ENCODE data around the gene SEL1L.
"Not testable (repeated sequence)": the region's sequence is repeated elsewhere in the genome, so short reads cannot be mapped to it uniquely, and the experiment has no call there.

The SEL1L gene

DNA sequence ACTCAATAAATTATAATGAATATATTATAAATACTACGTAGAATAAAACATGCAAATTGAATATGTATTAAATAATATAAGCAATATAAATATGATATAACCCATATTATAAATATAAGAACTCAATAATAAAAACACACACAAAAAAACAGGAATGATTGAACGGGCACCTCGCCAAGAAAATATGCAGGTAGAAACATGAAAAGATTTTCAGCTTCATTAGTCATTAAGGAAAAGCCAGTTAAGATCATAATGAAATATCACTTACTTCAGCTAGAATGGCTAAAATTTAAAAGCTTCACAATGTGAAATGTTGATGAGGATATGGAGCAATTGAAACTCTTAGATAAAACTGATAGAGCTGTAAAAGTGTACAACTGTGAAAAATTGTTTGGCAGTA lies 17.8 kb upstream of the SEL1L start:
- Histone ChIP-seq H3K27ac (ENCODE audit: low read depth, low read length) (no peak overlapping the region), H2AFZ (ENCODE audit: low read depth, low read length, severe bottlenecking) (no peak overlapping the region), H3K4me3 (ENCODE audit: insufficient read depth, low read length, poor library complexity, severe bottlenecking) (no peak overlapping the region), H3K9me3 (ENCODE audit: insufficient read depth, low read length) (no peaks in the 10 kb centered on the region), H3K4me2 (ENCODE audit: low read depth, low read length, poor library complexity, severe bottlenecking) (no peak overlapping the region), H3F3A (ENCODE audit: insufficient read depth) (no peaks in the 10 kb centered on the region), H3K9ac (ENCODE audit: low read length) (no peak overlapping the region), H3K79me2 (ENCODE audit: insufficient read depth, low read length) (no peaks in the 10 kb centered on the region), H3K9me2 (replicated peaks; ENCODE audit: insufficient read depth, low read length) (no peaks in the 10 kb centered on the region), H4K20me1 (ENCODE audit: low read depth, low read length) (no peaks in the 10 kb centered on the region), H3K36me3 (ENCODE audit: low read length) (no peaks in the 10 kb centered on the region), H3K27me3 (ENCODE audit: low read length) (no peaks in the 10 kb centered on the region)
- TF ChIP-seq, protein P1, sequence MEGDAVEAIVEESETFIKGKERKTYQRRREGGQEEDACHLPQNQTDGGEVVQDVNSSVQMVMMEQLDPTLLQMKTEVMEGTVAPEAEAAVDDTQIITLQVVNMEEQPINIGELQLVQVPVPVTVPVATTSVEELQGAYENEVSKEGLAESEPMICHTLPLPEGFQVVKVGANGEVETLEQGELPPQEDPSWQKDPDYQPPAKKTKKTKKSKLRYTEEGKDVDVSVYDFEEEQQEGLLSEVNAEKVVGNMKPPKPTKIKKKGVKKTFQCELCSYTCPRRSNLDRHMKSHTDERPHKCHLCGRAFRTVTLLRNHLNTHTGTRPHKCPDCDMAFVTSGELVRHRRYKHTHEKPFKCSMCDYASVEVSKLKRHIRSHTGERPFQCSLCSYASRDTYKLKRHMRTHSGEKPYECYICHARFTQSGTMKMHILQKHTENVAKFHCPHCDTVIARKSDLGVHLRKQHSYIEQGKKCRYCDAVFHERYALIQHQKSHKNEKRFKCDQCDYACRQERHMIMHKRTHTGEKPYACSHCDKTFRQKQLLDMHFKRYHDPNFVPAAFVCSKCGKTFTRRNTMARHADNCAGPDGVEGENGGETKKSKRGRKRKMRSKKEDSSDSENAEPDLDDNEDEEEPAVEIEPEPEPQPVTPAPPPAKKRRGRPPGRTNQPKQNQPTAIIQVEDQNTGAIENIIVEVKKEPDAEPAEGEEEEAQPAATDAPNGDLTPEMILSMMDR (IDR thresholded peaks at IDR 0.05; ENCODE audit: insufficient read depth, low read length, poor library complexity, severe bottlenecking) = no peak
- TF ChIP-seq EZH2phosphoT487 (conservative IDR thresholded peaks at IDR 0.05; ENCODE audit: low read length) = no peak

DNA sequence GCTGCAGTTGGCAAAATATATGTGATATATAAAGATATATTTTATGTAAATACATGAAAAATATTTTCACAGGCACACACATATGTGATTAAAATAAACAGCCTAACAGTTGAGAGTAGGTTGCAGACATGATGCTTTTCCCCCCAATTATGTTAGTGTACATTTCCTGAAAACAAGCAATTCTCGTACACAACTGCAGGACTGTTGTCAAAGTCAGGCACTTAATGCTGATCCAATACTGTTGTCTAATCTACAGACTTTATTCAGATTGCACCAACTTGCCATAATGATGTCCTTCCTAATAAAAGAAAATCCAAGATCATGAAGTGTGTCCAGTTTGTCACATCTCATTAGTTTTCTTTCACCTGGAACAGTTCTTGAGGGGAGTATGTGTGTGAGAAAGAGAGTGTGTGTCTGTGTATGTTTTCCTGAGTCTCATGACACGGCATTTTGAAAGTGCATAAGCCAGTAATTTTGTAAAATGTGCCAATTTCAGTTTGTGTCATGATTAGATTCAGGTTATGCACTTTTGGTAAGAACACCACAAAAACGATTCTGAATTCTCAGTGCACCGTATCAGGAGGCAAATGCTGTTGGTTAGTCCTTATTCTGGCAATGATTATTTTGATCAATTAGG lies 16.5 kb upstream of the SEL1L start:
- Histone ChIP-seq H3F3A (ENCODE audit: insufficient read depth) (no peaks in the 10 kb centered on the region), H3K79me2 (ENCODE audit: insufficient read depth, low read length) (no peaks in the 10 kb centered on the region), H3K4me3 (ENCODE audit: insufficient read depth, low read length, poor library complexity, severe bottlenecking) (no peak overlapping the region), H3K9me2 (replicated peaks; ENCODE audit: insufficient read depth, low read length) (no peaks in the 10 kb centered on the region), H3K9ac (ENCODE audit: low read length) (no peak overlapping the region), H3K9me3 (ENCODE audit: insufficient read depth, low read length) (no peaks in the 10 kb centered on the region), H3K36me3 (ENCODE audit: low read length) (no peaks in the 10 kb centered on the region), H4K20me1 (ENCODE audit: low read depth, low read length) (no peaks in the 10 kb centered on the region), H2AFZ (ENCODE audit: low read depth, low read length, severe bottlenecking) (no peak overlapping the region), H3K27me3 (ENCODE audit: low read length) (no peaks in the 10 kb centered on the region), H3K27ac (ENCODE audit: low read depth, low read length) (no peak overlapping the region), H3K4me2 (ENCODE audit: low read depth, low read length, poor library complexity, severe bottlenecking) (no peak overlapping the region)
- TF ChIP-seq, protein P1 (IDR thresholded peaks at IDR 0.05; ENCODE audit: insufficient read depth, low read length, poor library complexity, severe bottlenecking) = no peak
- no peak for TF ChIP-seq EZH2phosphoT487 (conservative IDR thresholded peaks at IDR 0.05; ENCODE audit: low read length)

DNA sequence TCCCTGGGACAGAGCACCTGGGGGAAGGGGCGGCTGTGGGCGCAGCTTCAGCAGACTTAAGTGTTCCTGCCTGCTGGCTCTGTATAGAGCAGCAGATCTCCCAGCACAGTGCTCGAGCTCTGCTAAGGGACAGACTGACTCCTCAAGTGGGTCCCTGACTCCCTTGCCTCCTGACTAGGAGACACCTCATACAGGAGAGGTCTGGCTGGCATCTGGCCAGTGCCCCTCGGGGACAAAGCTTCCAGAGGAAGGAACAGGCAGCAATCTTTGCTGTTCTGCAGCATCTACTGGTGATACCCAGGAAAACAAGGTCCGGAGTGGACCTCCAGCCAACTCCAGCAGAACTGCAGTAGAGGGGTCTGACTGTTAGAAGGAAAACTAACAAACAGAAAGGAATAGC lies 7.6 kb upstream of the SEL1L start:
- not testable (repeated sequence) for H2AFZ ChIP-seq (ENCODE audit: low read depth, low read length, severe bottlenecking); H3K4me3 ChIP-seq (ENCODE audit: insufficient read depth, low read length, poor library complexity, severe bottlenecking); H3F3A ChIP-seq (ENCODE audit: insufficient read depth)

DNA sequence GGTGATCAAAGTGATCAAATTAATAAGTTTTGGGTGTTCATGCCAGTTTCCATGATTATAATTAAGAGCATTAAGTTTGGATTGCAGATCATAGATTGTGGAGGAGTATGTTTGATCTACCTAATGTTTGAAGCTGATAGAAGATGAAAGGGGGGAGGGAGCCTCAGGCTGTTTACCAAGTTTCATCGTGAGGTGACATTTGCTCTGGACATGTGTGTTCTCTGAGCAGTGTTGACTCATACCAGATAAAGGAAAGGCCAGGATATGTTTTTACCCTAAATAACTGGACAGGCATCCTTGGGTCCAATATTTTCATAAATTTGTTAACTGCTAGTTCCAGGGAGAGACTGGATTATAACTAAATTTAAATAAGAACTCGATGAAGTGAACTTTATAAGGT lies 3.5 kb upstream of the SEL1L start:
- Histone ChIP-seq H3K79me2 (ENCODE audit: insufficient read depth, low read length) (peaks cover 13% of the 10 kb centered on the region), H3K4me2 (ENCODE audit: low read depth, low read length, poor library complexity, severe bottlenecking) (no peak overlapping the region), H3K27ac (ENCODE audit: low read depth, low read length) (no peak overlapping the region), H3K27me3 (ENCODE audit: low read length) (no peaks in the 10 kb centered on the region), H3K9me2 (replicated peaks; ENCODE audit: insufficient read depth, low read length) (no peaks in the 10 kb centered on the region), H3K36me3 (ENCODE audit: low read length) (no peaks in the 10 kb centered on the region), H4K20me1 (ENCODE audit: low read depth, low read length) (no peaks in the 10 kb centered on the region), H2AFZ (ENCODE audit: low read depth, low read length, severe bottlenecking) (no peak overlapping the region), H3K4me3 (ENCODE audit: insufficient read depth, low read length, poor library complexity, severe bottlenecking) (no peak overlapping the region), H3K9ac (ENCODE audit: low read length) (no peak overlapping the region), H3F3A (ENCODE audit: insufficient read depth) (no peaks in the 10 kb centered on the region), H3K9me3 (ENCODE audit: insufficient read depth, low read length) (no peaks in the 10 kb centered on the region)
- no peak for TF ChIP-seq EZH2phosphoT487 (conservative IDR thresholded peaks at IDR 0.05; ENCODE audit: low read length)
- TF ChIP-seq, protein P1 (IDR thresholded peaks at IDR 0.05; ENCODE audit: insufficient read depth, low read length, poor library complexity, severe bottlenecking) = no peak

More for the DNA sequence above, 7.6 kb upstream of the SEL1L start:
- not testable (repeated sequence) for H3K79me2 ChIP-seq (ENCODE audit: insufficient read depth, low read length); H3K9ac ChIP-seq (ENCODE audit: low read length); H4K20me1 ChIP-seq (ENCODE audit: low read depth, low read length); H3K27ac ChIP-seq (ENCODE audit: low read depth, low read length); H3K27me3 ChIP-seq (ENCODE audit: low read length); H3K9me2 ChIP-seq (replicated peaks; ENCODE audit: insufficient read depth, low read length); H3K36me3 ChIP-seq (ENCODE audit: low read length); H3K9me3 ChIP-seq (ENCODE audit: insufficient read depth, low read length); H3K4me2 ChIP-seq (ENCODE audit: low read depth, low read length, poor library complexity, severe bottlenecking)
